Activated naive CD8-positive, alpha-beta T cell treated with anti-CD3 and anti-CD28 coated beads, Interleukin-2, amount 50 U/mL, for 16 hours (primary cell): ENCODE data around the gene RPS6KA5.
"Not testable (repeated sequence)": the region's sequence is repeated elsewhere in the genome, so short reads cannot be mapped to it uniquely, and the experiment has no call there.

Experiments used
- DNase-seq: peaks from one replicate; pipeline ENCODE4 v3.0.0-alpha.2; 2020; ENCODE audit warnings: low read depth, low spot score

RPS6KA5 gene

GRCh38 chr14:90940318-90940962 lies 120.0 kb downstream of the RPS6KA5 start:
- DNase-seq, result no peak

- not testable (repeated sequence) for DNase-seq
Observed at GRCh38 chr14:90939252-90939795, 121.1 kb downstream of the RPS6KA5 start.

- no peak for DNase-seq
Observed at GRCh38 chr14:90938615-90939014, 121.8 kb downstream of the RPS6KA5 start.

- no peak for DNase-seq
Observed at GRCh38 chr14:90936757-90937440, 123.5 kb downstream of the RPS6KA5 start.

GRCh38 chr14:90924621-90925340 lies 135.7 kb downstream of the RPS6KA5 start:
- DNase-seq, result no peak

- DNase-seq, result no peak
Observed at GRCh38 chr14:90922141-90922540, 138.3 kb downstream of the RPS6KA5 start.

GRCh38 chr14:90911121-90911520 lies 149.3 kb downstream of the RPS6KA5 start:
- no peak for DNase-seq

- DNase-seq, result no peak
Observed at GRCh38 chr14:90907178-90907577, 153.3 kb downstream of the RPS6KA5 start.

- no peak for DNase-seq
Observed at GRCh38 chr14:90905531-90905930, 154.9 kb downstream of the RPS6KA5 start.

GRCh38 chr14:90903101-90903500 lies 157.3 kb downstream of the RPS6KA5 start:
- DNase-seq, result peak; percentile 7

- DNase-seq, result no peak
Observed at GRCh38 chr14:90900476-90901083, 159.9 kb downstream of the RPS6KA5 start.

- no peak for DNase-seq
Observed at GRCh38 chr14:90897022-90897421, 163.4 kb downstream of the RPS6KA5 start.

- DNase-seq, result no peak
Observed at GRCh38 chr14:90894241-90894640, 166.2 kb downstream of the RPS6KA5 start.

GRCh38 chr14:90893510-90893909 lies 166.9 kb downstream of the RPS6KA5 start:
- no peak for DNase-seq

- no peak for DNase-seq
Observed at GRCh38 chr14:90892970-90893369, 167.5 kb downstream of the RPS6KA5 start.

GRCh38 chr14:90891326-90891725 lies 169.1 kb downstream of the RPS6KA5 start:
- DNase-seq, result no peak

GRCh38 chr14:90890322-90891020 lies 170.0 kb downstream of the RPS6KA5 start:
- DNase-seq, result no peak

- no peak for DNase-seq
Observed at GRCh38 chr14:90886297-90886815, 174.1 kb downstream of the RPS6KA5 start.

GRCh38 chr14:90883782-90884181 lies 176.7 kb downstream of the RPS6KA5 start:
- DNase-seq, result no peak

GRCh38 chr14:90883197-90883596 lies 177.2 kb downstream of the RPS6KA5 start:
- DNase-seq, result no peak

GRCh38 chr14:90880282-90880681 lies 180.2 kb downstream of the RPS6KA5 start:
- no peak for DNase-seq
